ENCODE results near the gene MYH11. TPM values are rescaled to one million over a fixed set of nuclear protein-coding genes. Genes with fewer than 3 reads are reported as not detected.

MYH11 gene
- total RNA-seq, 1 donor from 2014 or later: 0.31 TPM

GRCh38 chr16:15833541-15833940 is 23.3 kb downstream of the MYH11 start:
- DNase-seq (ENCODE audit: low spot score, unreplicated experiment): no peak
- H3K27me3 Mint-ChIP-seq: peaks cover 8% of the 10 kb centered on the region
- no peaks in the 10 kb centered on the region for H3K36me3 Mint-ChIP-seq (ENCODE audit: insufficient read depth)
- TF ChIP-seq, protein P1, sequence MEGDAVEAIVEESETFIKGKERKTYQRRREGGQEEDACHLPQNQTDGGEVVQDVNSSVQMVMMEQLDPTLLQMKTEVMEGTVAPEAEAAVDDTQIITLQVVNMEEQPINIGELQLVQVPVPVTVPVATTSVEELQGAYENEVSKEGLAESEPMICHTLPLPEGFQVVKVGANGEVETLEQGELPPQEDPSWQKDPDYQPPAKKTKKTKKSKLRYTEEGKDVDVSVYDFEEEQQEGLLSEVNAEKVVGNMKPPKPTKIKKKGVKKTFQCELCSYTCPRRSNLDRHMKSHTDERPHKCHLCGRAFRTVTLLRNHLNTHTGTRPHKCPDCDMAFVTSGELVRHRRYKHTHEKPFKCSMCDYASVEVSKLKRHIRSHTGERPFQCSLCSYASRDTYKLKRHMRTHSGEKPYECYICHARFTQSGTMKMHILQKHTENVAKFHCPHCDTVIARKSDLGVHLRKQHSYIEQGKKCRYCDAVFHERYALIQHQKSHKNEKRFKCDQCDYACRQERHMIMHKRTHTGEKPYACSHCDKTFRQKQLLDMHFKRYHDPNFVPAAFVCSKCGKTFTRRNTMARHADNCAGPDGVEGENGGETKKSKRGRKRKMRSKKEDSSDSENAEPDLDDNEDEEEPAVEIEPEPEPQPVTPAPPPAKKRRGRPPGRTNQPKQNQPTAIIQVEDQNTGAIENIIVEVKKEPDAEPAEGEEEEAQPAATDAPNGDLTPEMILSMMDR (IDR thresholded peaks at IDR 0.05; ENCODE audit: unreplicated experiment): no peak
- no peaks in the 10 kb centered on the region for H3K4me1 Mint-ChIP-seq (ENCODE audit: low read depth)
- H3K9me3 Mint-ChIP-seq (ENCODE audit: low read depth): no peaks in the 10 kb centered on the region
- no peak overlapping the region for H3K27ac Mint-ChIP-seq
- no peak overlapping the region for H3K4me3 Mint-ChIP-seq (ENCODE audit: low read depth)

DNA sequence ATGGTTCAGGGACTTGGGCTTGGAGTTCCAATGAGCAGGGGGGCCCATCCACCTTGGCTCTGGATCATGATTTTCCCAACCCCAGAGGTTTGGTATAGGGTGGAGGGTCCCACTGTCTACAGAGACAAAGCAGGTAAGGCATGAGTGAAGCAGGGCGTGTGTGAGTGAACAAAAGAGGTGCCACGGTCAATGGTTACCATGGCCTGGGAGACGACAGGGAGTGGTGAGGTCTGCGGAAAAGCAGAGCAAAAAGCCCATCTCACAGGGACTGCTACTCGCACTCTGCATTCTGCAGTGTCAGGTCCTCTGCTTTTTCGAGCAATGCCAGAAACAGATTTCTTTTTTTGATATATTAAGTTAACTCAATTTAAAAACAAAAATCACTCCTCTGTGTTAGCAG is 24.6 kb downstream of the MYH11 start:
- no peak overlapping the region for H3K4me3 Mint-ChIP-seq (ENCODE audit: low read depth)
- H3K27me3 Mint-ChIP-seq: peaks cover 8% of the 10 kb centered on the region
- H3K4me1 Mint-ChIP-seq (ENCODE audit: low read depth): no peaks in the 10 kb centered on the region
- TF ChIP-seq, protein P1 (IDR thresholded peaks at IDR 0.05; ENCODE audit: unreplicated experiment): no peak
- no peak for DNase-seq (ENCODE audit: low spot score, unreplicated experiment)
- no peaks in the 10 kb centered on the region for H3K36me3 Mint-ChIP-seq (ENCODE audit: insufficient read depth)
- no peaks in the 10 kb centered on the region for H3K9me3 Mint-ChIP-seq (ENCODE audit: low read depth)
- no peak overlapping the region for H3K27ac Mint-ChIP-seq

DNA sequence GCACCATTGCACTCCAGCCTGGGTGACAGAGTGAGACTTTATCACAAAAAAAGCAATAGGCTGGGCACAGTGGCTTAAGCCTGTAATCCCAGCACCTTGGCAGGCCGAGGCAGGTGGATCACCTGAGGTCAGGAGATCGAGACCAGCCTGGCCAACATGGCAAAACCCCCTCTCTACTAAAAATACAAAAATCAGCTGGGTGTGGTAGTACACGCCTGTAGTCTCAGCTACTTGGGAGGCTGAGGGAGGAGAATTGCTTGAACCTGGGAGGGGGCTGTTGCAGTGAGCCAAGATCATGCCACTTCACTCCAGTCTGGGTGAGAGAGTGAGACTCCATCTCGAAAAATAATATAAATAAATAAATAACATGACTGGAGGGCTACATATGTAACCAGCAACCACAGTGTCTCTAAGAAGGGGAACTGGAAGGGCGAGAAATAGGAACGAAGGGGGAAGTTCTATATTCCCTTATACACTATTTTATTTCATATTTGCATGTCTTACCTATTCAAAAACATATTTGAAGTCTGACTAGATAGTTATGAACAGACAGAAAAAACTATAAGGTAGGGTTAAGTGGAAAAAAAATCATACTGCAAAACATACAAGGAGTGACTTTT is 25.9 kb downstream of the MYH11 start:
- H3K27ac Mint-ChIP-seq: no peak overlapping the region
- TF ChIP-seq, protein P1 (IDR thresholded peaks at IDR 0.05; ENCODE audit: unreplicated experiment): no peak

GRCh38 chr16:15829460-15829859 is 27.4 kb downstream of the MYH11 start:
- no peak overlapping the region for H3K4me3 Mint-ChIP-seq (ENCODE audit: low read depth)
- H3K9me3 Mint-ChIP-seq (ENCODE audit: low read depth): no peaks in the 10 kb centered on the region
- H3K27ac Mint-ChIP-seq: no peak overlapping the region
- H3K4me1 Mint-ChIP-seq (ENCODE audit: low read depth): no peaks in the 10 kb centered on the region
- TF ChIP-seq, protein P1 (IDR thresholded peaks at IDR 0.05; ENCODE audit: unreplicated experiment): no peak
- no peaks in the 10 kb centered on the region for H3K36me3 Mint-ChIP-seq (ENCODE audit: insufficient read depth)
- peaks cover 11% of the 10 kb centered on the region for H3K27me3 Mint-ChIP-seq
- no peak for DNase-seq (ENCODE audit: low spot score, unreplicated experiment)

More for the DNA sequence above, 25.9 kb downstream of the MYH11 start:
- no peak for DNase-seq (ENCODE audit: low spot score, unreplicated experiment)
- H3K27me3 Mint-ChIP-seq: peaks cover 8% of the 10 kb centered on the region
- H3K4me3 Mint-ChIP-seq (ENCODE audit: low read depth): no peak overlapping the region
- no peaks in the 10 kb centered on the region for H3K36me3 Mint-ChIP-seq (ENCODE audit: insufficient read depth)
- H3K4me1 Mint-ChIP-seq (ENCODE audit: low read depth): no peaks in the 10 kb centered on the region
- H3K9me3 Mint-ChIP-seq (ENCODE audit: low read depth): no peaks in the 10 kb centered on the region

- H3K9me3 Mint-ChIP-seq (ENCODE audit: low read depth): no peaks in the 10 kb centered on the region
- no peak for DNase-seq (ENCODE audit: low spot score, unreplicated experiment)
- TF ChIP-seq, protein P1 (IDR thresholded peaks at IDR 0.05; ENCODE audit: unreplicated experiment): no peak
- peaks cover 18% of the 10 kb centered on the region for H3K27me3 Mint-ChIP-seq
- H3K4me3 Mint-ChIP-seq (ENCODE audit: low read depth): no peak overlapping the region
- H3K27ac Mint-ChIP-seq: no peak overlapping the region
- H3K36me3 Mint-ChIP-seq (ENCODE audit: insufficient read depth): no peaks in the 10 kb centered on the region
- no peaks in the 10 kb centered on the region for H3K4me1 Mint-ChIP-seq (ENCODE audit: low read depth)
These were observed 29.0 kb downstream of the MYH11 start for GRCh38 chr16:15827709-15828343.
